HepG2 (cell line): Measurements from ENCODE around the gene SFXN1.

Experiments used
- CTCF ChIP-seq: sonication (generic); formaldehyde crosslinking; IDR thresholded peaks from 2 replicates; pipeline ENCODE4 v1.5.0; 2020; ENCODE audit warnings: mild to moderate bottlenecking, missing genetic modification reagents, moderate library complexity
- GATAD2A ChIP-seq: IDR thresholded peaks from 2 replicates; pipeline ENCODE4 v1.6.1; 2016
- HNF4G ChIP-seq, 2 experiments: sonication (generic) in 1 of 2; formaldehyde crosslinking in 1 of 2; IDR thresholded peaks; 2 replicates each; pipeline versions ENCODE4 v1.4.0 to v1.6.1; 2011 to 2020; ENCODE audit warnings: borderline replicate concordance in 2 of 2, low read depth in 2 of 2, mild to moderate bottlenecking in 2 of 2, low read length in 1 of 2, missing genetic modification reagents in 1 of 2, moderate library complexity in 1 of 2
- ISX ChIP-seq: sonication (generic); formaldehyde crosslinking; conservative IDR thresholded peaks from 2 replicates; pipeline ENCODE4 v1.5.0; 2020; ENCODE audit warnings: missing genetic modification reagents
- KAT7 ChIP-seq: IDR thresholded peaks from 2 replicates; pipeline ENCODE4 v1.6.1; 2018; ENCODE audit warnings: borderline replicate concordance, missing compliant biosample characterization
- MEIS2 ChIP-seq: sonication (generic); formaldehyde crosslinking; IDR thresholded peaks from 2 replicates; pipeline ENCODE4 v1.9.0; 2021; ENCODE audit warnings: mild to moderate bottlenecking, missing genetic modification reagents
- NFE2L2 ChIP-seq: fragments of 150-350 bp; IDR thresholded peaks from 2 replicates; pipeline ENCODE4 v1.6.1; 2014; ENCODE audit warnings: low read length
- PHB2 ChIP-seq: fragments of 450-650 bp; IDR thresholded peaks from 2 replicates; pipeline ENCODE4 v1.6.1; 2018; ENCODE audit not compliant: partially characterized antibody
- PHF8 ChIP-seq: sonication (generic); formaldehyde crosslinking; IDR thresholded peaks from 2 replicates; pipeline ENCODE4 v1.5.0; 2020; ENCODE audit warnings: missing genetic modification reagents
- RELA ChIP-seq: sonication (generic); formaldehyde crosslinking; IDR thresholded peaks from 2 replicates; pipeline ENCODE4 v1.4.0; 2020; ENCODE audit warnings: missing genetic modification reagents
- SUZ12 ChIP-seq: fragments of 150-350 bp; IDR thresholded peaks from 2 replicates; pipeline ENCODE4 v1.6.1; 2014; ENCODE audit warnings: low read depth, low read length
- TARDBP ChIP-seq: sonication (generic); formaldehyde crosslinking; IDR thresholded peaks from 2 replicates; pipeline ENCODE4 v1.8.0; 2022; ENCODE audit warnings: mild to moderate bottlenecking, missing genetic modification reagents
- ZHX1 ChIP-seq: sonication (generic); formaldehyde crosslinking; IDR thresholded peaks from 2 replicates; pipeline ENCODE4 v1.8.1; 2022; ENCODE audit warnings: low read depth, mild to moderate bottlenecking, missing genetic modification reagents
- ZNF335 ChIP-seq: sonication (generic); formaldehyde crosslinking; IDR thresholded peaks from 2 replicates; pipeline ENCODE4 v1.4.0; 2020; ENCODE audit warnings: missing genetic modification reagents

GRCh38 chr5:175461370-175461769, 17.0 kb upstream of the SFXN1 start:
- TF ChIP-seq PHF8 (CRISPR knock-in tag) (no peak), ISX (CRISPR knock-in tag) (no peak), HNF4G (IDR thresholded peaks at IDR 0.05; ENCODE audit: borderline replicate concordance, low read depth, low read length) (no peak), HNF4G (CRISPR knock-in tag; IDR thresholded peaks at IDR 0.05; ENCODE audit: borderline replicate concordance, low read depth) (no peak), RELA (CRISPR knock-in tag) (no peak), CTCF (CRISPR knock-in tag) (no peak), PHB2 (no peak), TARDBP (CRISPR knock-in tag) (no peak), NFE2L2 (no peak), KAT7 (CRISPR knock-in tag) (no peak), ZHX1 (no peak), GATAD2A (CRISPR knock-in tag) (no peak), MEIS2 (CRISPR knock-in tag) (no peak), SUZ12 (no peak), ZNF335 (CRISPR knock-in tag) (no peak)
